GM12878 (cell line): ENCODE results near the gene SAXO1. TPM values are rescaled to one million over a fixed set of nuclear protein-coding genes. Genes with fewer than 3 reads are reported as not detected.

ENCODE experiments used
- ATAC-seq: fragments of 200-7000 bp; cut with Tn5 transposase; 3 replicates; pipeline ENCODE4 v1.9.1; 2020; ENCODE audit warnings: mild to moderate bottlenecking, moderate library complexity
- Bru-seq: library from RNA; stranded (reverse); fragments of 400-500 nt; gene quantifications from one replicate; lab custom pipeline; 2021; lab: Mats Ljungman, UMichigan
- BruChase-seq, 2 experiments: library from RNA; stranded (reverse); fragments of 400-500 nt; gene quantifications; one replicate each; lab custom pipeline; 2021; lab: Mats Ljungman, UMichigan
- BruUV-seq: library from RNA; stranded (reverse); fragments of 400-500 nt; replicated peaks from 2 replicates; lab custom pipeline; 2021; lab: Mats Ljungman, UMichigan
- CTCF ChIA-PET: fragments of 300-600 bp; sonication (Branson Sonifier 250); formaldehyde crosslinking; extraction: SDS; loops from one replicate; lab custom pipeline; 2021; ENCODE audit warnings: inconsistent platforms; lab: Yijun Ruan, JAX
- POLR2A ChIA-PET: fragments of 350-600 bp; formaldehyde crosslinking; extraction: SDS; loops from one replicate; lab custom pipeline; 2021; ENCODE audit warnings: inconsistent platforms; lab: Charles Lee
- RAD21 ChIA-PET: fragments of 300-600 bp; sonication (Branson Sonifier 250); formaldehyde crosslinking; loops from one replicate; lab custom pipeline; 2023; ENCODE audit warnings: antibody characterized with exemption; ENCODE audit not compliant: unreplicated experiment; lab: Charles Lee
- SMC1A ChIA-PET: fragments of 300-600 bp; sonication (Branson Sonifier 250); formaldehyde crosslinking; loops from one replicate; lab custom pipeline; 2023; ENCODE audit not compliant: unreplicated experiment, uncharacterized antibody; lab: Charles Lee
- DNase-seq: peaks from one replicate; pipeline ENCODE4 v3.0.0-alpha.2; 2011; ENCODE audit warnings: low read depth, low spot score
- FAIRE-seq: peaks from 3 replicates; lab custom pipeline; 2011; peaks lifted over from hg19 to GRCh38; lab: Jason Lieb, UNC
- H2AFZ ChIP-seq: 2 replicates; pipeline ENCODE4 v1.6.0; 2011; ENCODE audit warnings: low read depth, low read length, control low read depth; ENCODE audit not compliant: control insufficient read depth
- H3K27ac ChIP-seq: 2 replicates; pipeline ENCODE4 v1.5.1; 2011; ENCODE audit warnings: control low read depth; ENCODE audit not compliant: control insufficient read depth, insufficient read depth
- H3K27me3 ChIP-seq, 2 experiments: replicated peaks in 1 of 2; 2 replicates each; pipeline versions ENCODE4 v1.6.0 to v1.6.1; 2011; ENCODE audit warnings: low read length in 1 of 2; ENCODE audit not compliant: control insufficient read depth in 2 of 2, insufficient read depth in 2 of 2
- H3K36me3 ChIP-seq, 2 experiments: 2 replicates each; pipeline ENCODE4 v1.5.1; 2011; ENCODE audit warnings: low read length in 1 of 2; ENCODE audit not compliant: control insufficient read depth in 2 of 2, insufficient read depth in 2 of 2
- H3K4me1 ChIP-seq: 2 replicates; pipeline ENCODE4 v1.6.1; 2011; ENCODE audit warnings: mild to moderate bottlenecking, low read length, moderate library complexity, mixed read lengths; ENCODE audit not compliant: control insufficient read depth, insufficient read depth
- H3K4me2 ChIP-seq: 2 replicates; pipeline ENCODE4 v1.6.0; 2011; ENCODE audit warnings: control low read depth; ENCODE audit not compliant: control insufficient read depth, insufficient read depth
- H3K4me3 ChIP-seq: fragments of 200-600 bp; sonication (generic); 2 replicates; pipeline ENCODE4 v1.5.1; 2016
- H3K79me2 ChIP-seq: 2 replicates; pipeline ENCODE4 v1.6.0; 2011; ENCODE audit warnings: low read length; ENCODE audit not compliant: control insufficient read depth, insufficient read depth
- H3K9ac ChIP-seq: 2 replicates; pipeline ENCODE4 v1.8.0; 2011; ENCODE audit warnings: low read length, control low read depth, mixed read lengths; ENCODE audit not compliant: control insufficient read depth, insufficient read depth
- H3K9me3 ChIP-seq: replicated peaks from 3 replicates; pipeline ENCODE4 v1.5.1; 2011; ENCODE audit warnings: mild to moderate bottlenecking, low read length; ENCODE audit not compliant: control insufficient read depth, insufficient read depth
- H4K20me1 ChIP-seq: 2 replicates; pipeline ENCODE4 v1.6.0; 2011; ENCODE audit not compliant: control insufficient read depth, insufficient read depth
- HDAC2 ChIP-seq: fragments of 200-600 bp; sonication (generic); IDR thresholded peaks from 2 replicates; pipeline ENCODE4 v1.6.1; 2017
- JUNB ChIP-seq: IDR thresholded peaks from 2 replicates; pipeline ENCODE4 v1.6.1; 2016; ENCODE audit warnings: antibody characterized with exemption, mild to moderate bottlenecking
- NFXL1 ChIP-seq: fragments of 450-650 bp; IDR thresholded peaks from 2 replicates; pipeline ENCODE4 v1.6.1; 2017; ENCODE audit warnings: antibody characterized with exemption, mild to moderate bottlenecking, borderline replicate concordance
- USF1 ChIP-seq: IDR thresholded peaks from 2 replicates; pipeline ENCODE4 v1.6.1; 2011; ENCODE audit warnings: borderline replicate concordance, low read depth, mild to moderate bottlenecking, moderate library complexity, mixed read lengths, low read length; ENCODE audit not compliant: insufficient read depth; ENCODE audit errors: extremely low read length
- ZNF274 ChIP-seq: IDR thresholded peaks from one replicate; pipeline ENCODE4 v1.8.0; 2011; ENCODE audit not compliant: insufficient read length, insufficient read depth
- whole genome bisulfite sequencing: methylation state at CpG from one replicate; pipeline ENCODE4 v1.1.6; 2016; ENCODE audit warnings: low lambda C conversion rate; ENCODE audit not compliant: insufficient replicate concordance, insufficient coverage; ENCODE audit errors: missing lambda C conversion rate; 5-methylcytosine and 5-hydroxymethylcytosine counted together
- in situ Hi-C: fragments of 300-500 bp; cut with MboI; formaldehyde crosslinking; loops from 9 replicates; pipeline ENCODE4 v1.14.3; 2018; ENCODE audit warnings: mixed read lengths
- intact Hi-C: fragments of 100-400 bp; cut with micrococcal nuclease; formaldehyde crosslinking; loops from one replicate; pipeline ENCODE4 v1.14.2; 2022; ENCODE audit not compliant: unreplicated experiment
- long read RNA-seq, 2 experiments: library from polyadenylated mRNA; unstranded; transcript quantifications; one replicate each; pipeline ENCODE4 v2.0.0, GENCODE V29; 2019 to 2020
- polyA minus RNA-seq, 3 experiments: library from RNA; depleted of rRNA, polyadenylated mRNA; stranded (reverse); fragments of >200 nt; gene quantifications; 2 replicates each; pipeline ENCODE4 v1.2.3, GENCODE V29; 2011
- polyA plus RNA-seq, 11 experiments: library from polyadenylated mRNA; depleted of rRNA in 4 of 11; unstranded in 6 of 11; stranded (reverse) in 5 of 11; fragments of >200 nt; fragmentation: Nextera tagmentation in 4 of 11; fragmentation: Illumina TruSeq in 1 of 11; extraction: Ambion mirVana in 4 of 11; extraction: Trizol in 1 of 11; gene quantifications; 1 replicate in 1 of 11; 2 replicates in 10 of 11; pipeline versions ENCODE4 v1.2.1 to v1.2.3, GENCODE V29; 2011 to 2016; ENCODE audit warnings: inconsistent platforms in 2 of 11, missing spikeins in 2 of 11, low read depth in 1 of 11
- total RNA-seq, 4 experiments: library from RNA; depleted of rRNA in 3 of 4; stranded (reverse); fragments of >200 nt in 3 of 4; fragmentation: Illumina TruSeq in 1 of 4; extraction: Trizol in 1 of 4; gene quantifications; 2 replicates each; pipeline versions ENCODE4 v1.2.1 to v1.2.3, GENCODE V29; 2013 to 2021

The SAXO1 gene
- total RNA-seq (2013; cell fraction: nucleolus; rRNA removed): 0.15 and 0.46 TPM in 2 replicates
- total RNA-seq (2014; rRNA removed) (0.11 TPM in 1 of 2 replicates, not detected in the other), total RNA-seq (2014; rRNA removed; fragmentation: Illumina TruSeq; extraction: Trizol) (not detected in 2 replicates), total RNA-seq (2021) (not detected in 2 replicates), polyA plus RNA-seq (2011; rRNA removed) (under 0.01 TPM in 1 of 2 replicates, not detected in the other), polyA plus RNA-seq (2014; fragmentation: Illumina TruSeq; extraction: Trizol) (0.01 TPM in 1 of 2 replicates, not detected in the other), polyA plus RNA-seq (2014; fragmentation: Nextera tagmentation; extraction: Ambion mirVana) (not detected), polyA plus RNA-seq (2014; rRNA removed) (not detected in 2 replicates), polyA plus RNA-seq (2016; fragmentation: Nextera tagmentation; extraction: Ambion mirVana) (not detected), polyA minus RNA-seq (2011; rRNA and poly(A)+ RNA removed) (0.15 TPM in 2 replicates), Bru-seq, nascent RNA (percentile 23 among the genes with signal in this experiment), BruChase-seq, experiment 1, labeled RNA remaining after a 6-hour chase (percentile 16 among the genes with signal in this experiment), BruChase-seq, experiment 2, labeled RNA remaining after a 2-hour chase (percentile 20 among the genes with signal in this experiment)
- polyA plus RNA-seq (2011; ENCODE audit: low read depth): not detected
- polyA plus RNA-seq (2011; cell fraction: cytosol; rRNA removed): not detected in 2 replicates
- polyA plus RNA-seq (2011; cell fraction: nucleus; rRNA removed): 0.01 TPM in 1 of 2 replicates, not detected in the other
- not detected in 2 replicates for polyA plus RNA-seq (2012)
- polyA minus RNA-seq (2011; cell fraction: cytosol; rRNA and poly(A)+ RNA removed): not detected in 2 replicates
- polyA minus RNA-seq (2011; cell fraction: nucleus; rRNA and poly(A)+ RNA removed): not detected in 2 replicates
- long read RNA-seq, experiment 1: 0 reads
- long read RNA-seq, experiment 2: 0 reads

- Histone ChIP-seq H2AFZ (no peak within 1 kb of the TSS), H3K4me1 (no peaks in the 10 kb centered on the region), H3K27ac (no peak within 1 kb of the TSS), H4K20me1 (no peaks in the 10 kb centered on the region), H3K36me3 (no peaks in the 10 kb centered on the region), H3K79me2 (no peaks in the 10 kb centered on the region), H3K4me2 (no peak within 1 kb of the TSS), H3K27me3 (no peaks in the 10 kb centered on the region), H3K9me3 (no peaks in the 10 kb centered on the region), H3K4me3 (no peak within 1 kb of the TSS), H3K9ac (no peak within 1 kb of the TSS)
- CTCF ChIA-PET: interaction anchor here (1.0 to 1.9 kb wide), 2 partner anchors 16 to 141 kb away, joined by 3 to 6 read pairs; partner anchors contain the start of gene RRAGA
- in situ Hi-C loops (loop anchor here (25.0 kb wide), 1 partner anchor 1221 kb away; no protein-coding TSS in a partner anchor), intact Hi-C loops (no loop called here)
- TF ChIP-seq NFXL1 (no peak), ZNF274 (no peak), HDAC2 (no peak), USF1 (no peak), JUNB (no peak)
- no peak for ATAC-seq
- no TSS peak for BruUV-seq
- 65% methylated on average over 20 of the region's 20 CpGs for WGBS
- RAD21 ChIA-PET: interaction anchor here (1.7 kb wide), 1 partner anchor 778 kb away, joined by 5 read pairs; no protein-coding TSS in a partner anchor
- POLR2A ChIA-PET: interaction anchor here (0.5 kb wide), 1 partner anchor 148 kb away, joined by 6 read pairs; no protein-coding TSS in a partner anchor
- no peak for FAIRE-seq
- DNase-seq: no peak
- SMC1A ChIA-PET: interaction anchor here (1.3 kb wide), 1 partner anchor 778 kb away, joined by 3 read pairs; no protein-coding TSS in a partner anchor
Observed at GRCh38 chr9:19033015-19033414, at the start of gene SAXO1. TSS of gene SAXO1 (minus strand) at chr9:19033209. CDS start at chr9:19032908, 301 bp downstream.
